Liver (tissue), 9 donors: ENCODE measurements around the gene CCDC9B. TPM values are rescaled to one million over a fixed set of nuclear protein-coding genes. Genes with fewer than 3 reads are reported as not detected.

Source experiments
- DNase-seq: peaks from one replicate; pipeline ENCODE4 v3.0.0-alpha.2; 2017; ENCODE audit warnings: low spot score
- H3K27ac ChIP-seq, 2 donors: one replicate each; pipeline ENCODE4 v1.7.0; 2013; ENCODE audit warnings: inconsistent platforms in 2 of 2, low read length in 2 of 2, control low read depth in 1 of 2, low read depth in 1 of 2, mild to moderate bottlenecking in 1 of 2
- H3K27me3 ChIP-seq, 4 donors: one replicate each; pipeline versions ENCODE4 v1.6.1 to v1.7.0; 2013; ENCODE audit warnings: low read length in 3 of 4, inconsistent platforms in 1 of 4, mild to moderate bottlenecking in 1 of 4, moderate library complexity in 1 of 4; ENCODE audit not compliant: control insufficient read depth in 4 of 4, insufficient read depth in 4 of 4
- H3K36me3 ChIP-seq, 4 donors: one replicate each; pipeline versions ENCODE4 v1.6.1 to v1.7.0; 2013; ENCODE audit warnings: low read length in 3 of 4, mild to moderate bottlenecking in 3 of 4, low read depth in 1 of 4, moderate library complexity in 1 of 4; ENCODE audit not compliant: control insufficient read depth in 4 of 4, insufficient read depth in 3 of 4
- H3K4me1 ChIP-seq, 4 donors: one replicate each; pipeline versions ENCODE4 v1.6.1 to v1.7.0; 2013; ENCODE audit warnings: low read length in 3 of 4, mild to moderate bottlenecking in 3 of 4, moderate library complexity in 1 of 4; ENCODE audit not compliant: control insufficient read depth in 4 of 4, insufficient read depth in 4 of 4
- H3K4me3 ChIP-seq, 3 donors: one replicate each; pipeline versions ENCODE4 v1.6.1 to v1.7.0; 2013; ENCODE audit warnings: low read length in 3 of 3, control low read depth in 1 of 3, low read depth in 1 of 3, mild to moderate bottlenecking in 1 of 3
- H3K9ac ChIP-seq, 2 donors: one replicate each; pipeline ENCODE4 v1.7.0; 2013; ENCODE audit warnings: low read length in 2 of 2, mild to moderate bottlenecking in 2 of 2, moderate library complexity in 2 of 2, control low read depth in 1 of 2, low read depth in 1 of 2
- H3K9me3 ChIP-seq, 4 donors: one replicate each; pipeline versions ENCODE4 v1.6.1 to v1.7.0; 2013; ENCODE audit warnings: low read length in 3 of 4; ENCODE audit not compliant: control insufficient read depth in 4 of 4
- ATF3 ChIP-seq: IDR thresholded peaks from 2 replicates; pipeline ENCODE4 v1.6.1; 2016; ENCODE audit warnings: antibody characterized with exemption
- CTCF ChIP-seq: fragments of 150-350 bp; IDR thresholded peaks from 2 replicates; pipeline ENCODE4 v1.5.1; 2017; ENCODE audit warnings: improper control_type of control experiment, low read depth, low read length; ENCODE audit not compliant: missing input control
- EGR1 ChIP-seq, 2 donors: IDR thresholded peaks; 2 replicates each; pipeline ENCODE4 v1.6.1; 2016 to 2018; ENCODE audit warnings: antibody characterized with exemption in 2 of 2, low read depth in 2 of 2
- FOXA1 ChIP-seq: IDR thresholded peaks from 2 replicates; pipeline ENCODE4 v1.6.1; 2016; ENCODE audit warnings: antibody characterized with exemption
- FOXA2 ChIP-seq: IDR thresholded peaks from 2 replicates; pipeline ENCODE4 v1.6.1; 2016; ENCODE audit warnings: antibody characterized with exemption
- GABPA ChIP-seq, 2 donors: IDR thresholded peaks in 1 of 2; conservative IDR thresholded peaks in 1 of 2; 2 replicates each; pipeline ENCODE4 v1.6.1; 2016; ENCODE audit warnings: antibody characterized with exemption in 2 of 2, mild to moderate bottlenecking in 1 of 2, moderate library complexity in 1 of 2
- HNF4A ChIP-seq, 2 donors: conservative IDR thresholded peaks; 2 replicates each; pipeline ENCODE4 v1.6.1; 2016; ENCODE audit warnings: antibody characterized with exemption in 2 of 2, mild to moderate bottlenecking in 2 of 2
- HNF4G ChIP-seq: IDR thresholded peaks from 2 replicates; pipeline ENCODE4 v1.6.1; 2016; ENCODE audit warnings: antibody characterized with exemption
- JUND ChIP-seq, 2 donors: IDR thresholded peaks; 2 replicates each; pipeline ENCODE4 v1.6.1; 2016; ENCODE audit warnings: antibody characterized with exemption in 2 of 2
- NR2F2 ChIP-seq: IDR thresholded peaks from 2 replicates; pipeline ENCODE4 v1.6.1; 2016; ENCODE audit warnings: antibody characterized with exemption
- RAD21 ChIP-seq, 2 donors: IDR thresholded peaks; 2 replicates each; pipeline ENCODE4 v1.6.1; 2016; ENCODE audit warnings: antibody characterized with exemption in 2 of 2, mild to moderate bottlenecking in 2 of 2
- RXRA ChIP-seq, 2 donors: IDR thresholded peaks; 2 replicates each; pipeline ENCODE4 v1.6.1; 2017 to 2018; ENCODE audit warnings: antibody characterized with exemption in 2 of 2, mild to moderate bottlenecking in 1 of 2
- SP1 ChIP-seq: IDR thresholded peaks from 2 replicates; pipeline ENCODE4 v1.6.1; 2018; ENCODE audit warnings: antibody characterized with exemption, mild to moderate bottlenecking
- TAF1 ChIP-seq: conservative IDR thresholded peaks from 2 replicates; pipeline ENCODE4 v1.6.1; 2016; ENCODE audit warnings: antibody characterized with exemption, mild to moderate bottlenecking
- YY1 ChIP-seq: IDR thresholded peaks from 2 replicates; pipeline ENCODE4 v1.6.1; 2016; ENCODE audit warnings: antibody characterized with exemption, mild to moderate bottlenecking
- ZBTB33 ChIP-seq: IDR thresholded peaks from 2 replicates; pipeline ENCODE4 v1.6.1; 2016; ENCODE audit warnings: antibody characterized with exemption
- WGBS: extraction: QIAGEN DNeasy Blood & Tissue Kit; methylation state at CpG from one replicate; pipeline ENCODE4 v1.1.7; 2013; 5-methylcytosine and 5-hydroxymethylcytosine counted together
- polyA plus RNA-seq, 2 donors: library from polyadenylated mRNA; stranded (reverse) in 1 of 2; unstranded in 1 of 2; fragments of 200-250 nt in 1 of 2; fragments of >200 nt in 1 of 2; fragmentation: Nextera tagmentation in 1 of 2; extraction: Ambion mirVana in 1 of 2; gene quantifications; one replicate each; pipeline versions ENCODE4 v1.2.1 to v1.2.3, GENCODE V29; 2013 to 2015
- total RNA-seq, 2 donors: library from RNA; depleted of rRNA; stranded (reverse); fragments of >200 nt; gene quantifications; one replicate each; pipeline ENCODE4 v1.2.3, GENCODE V29; 2014
- TF ChIP-seq, protein P1 (sequence below): IDR thresholded peaks from 2 replicates; pipeline ENCODE4 v1.6.1; 2016; ENCODE audit warnings: antibody characterized with exemption, mild to moderate bottlenecking
- TF ChIP-seq, protein P2 (sequence below): IDR thresholded peaks from 2 replicates; pipeline ENCODE4 v1.6.1; 2016; ENCODE audit warnings: antibody characterized with exemption
- donor health status: healthy.
- donor health status: healthy.
- donor health status: healthy.
- donor health status: healthy.
- donor health status: healthy.

The CCDC9B gene
- total and polyA plus RNA-seq, 4 donors = 0.43 to 4.4 (median 0.73) TPM

- peaks cover 0 to 4% (median 0%) of the 10 kb centered on the region in 4 donors for H3K9me3 ChIP-seq
- no peaks in the 10 kb centered on the region for H3K4me1 ChIP-seq
- DNase-seq = no peak
- 93% methylated on average over 2 of the region's 2 CpGs for WGBS
- TF ChIP-seq, protein P1, sequence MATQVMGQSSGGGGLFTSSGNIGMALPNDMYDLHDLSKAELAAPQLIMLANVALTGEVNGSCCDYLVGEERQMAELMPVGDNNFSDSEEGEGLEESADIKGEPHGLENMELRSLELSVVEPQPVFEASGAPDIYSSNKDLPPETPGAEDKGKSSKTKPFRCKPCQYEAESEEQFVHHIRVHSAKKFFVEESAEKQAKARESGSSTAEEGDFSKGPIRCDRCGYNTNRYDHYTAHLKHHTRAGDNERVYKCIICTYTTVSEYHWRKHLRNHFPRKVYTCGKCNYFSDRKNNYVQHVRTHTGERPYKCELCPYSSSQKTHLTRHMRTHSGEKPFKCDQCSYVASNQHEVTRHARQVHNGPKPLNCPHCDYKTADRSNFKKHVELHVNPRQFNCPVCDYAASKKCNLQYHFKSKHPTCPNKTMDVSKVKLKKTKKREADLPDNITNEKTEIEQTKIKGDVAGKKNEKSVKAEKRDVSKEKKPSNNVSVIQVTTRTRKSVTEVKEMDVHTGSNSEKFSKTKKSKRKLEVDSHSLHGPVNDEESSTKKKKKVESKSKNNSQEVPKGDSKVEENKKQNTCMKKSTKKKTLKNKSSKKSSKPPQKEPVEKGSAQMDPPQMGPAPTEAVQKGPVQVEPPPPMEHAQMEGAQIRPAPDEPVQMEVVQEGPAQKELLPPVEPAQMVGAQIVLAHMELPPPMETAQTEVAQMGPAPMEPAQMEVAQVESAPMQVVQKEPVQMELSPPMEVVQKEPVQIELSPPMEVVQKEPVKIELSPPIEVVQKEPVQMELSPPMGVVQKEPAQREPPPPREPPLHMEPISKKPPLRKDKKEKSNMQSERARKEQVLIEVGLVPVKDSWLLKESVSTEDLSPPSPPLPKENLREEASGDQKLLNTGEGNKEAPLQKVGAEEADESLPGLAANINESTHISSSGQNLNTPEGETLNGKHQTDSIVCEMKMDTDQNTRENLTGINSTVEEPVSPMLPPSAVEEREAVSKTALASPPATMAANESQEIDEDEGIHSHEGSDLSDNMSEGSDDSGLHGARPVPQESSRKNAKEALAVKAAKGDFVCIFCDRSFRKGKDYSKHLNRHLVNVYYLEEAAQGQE = no peak
- TF ChIP-seq FOXA1 (no peak), CTCF (no peak), TAF1 (no peak), ZBTB33 (no peak), HNF4G (no peak), ATF3 (no peak), SP1 (no peak), JUND (IDR thresholded peaks at IDR 0.05) (no peak), RAD21 (IDR thresholded peaks at IDR 0.05) (no peak), RXRA (IDR thresholded peaks at IDR 0.05) (no peak), FOXA2 (no peak), EGR1 (IDR thresholded peaks at IDR 0.05; ENCODE audit: low read depth in 2 of 2) (no peak), NR2F2 (no peak), HNF4A (conservative IDR thresholded peaks at IDR 0.05) (no peak), GABPA (IDR thresholded peaks at IDR 0.05 in 1 of 2, conservative IDR thresholded peaks at IDR 0.05 in 1 of 2) (no peak), YY1 (no peak)
- TF ChIP-seq, protein P2, sequence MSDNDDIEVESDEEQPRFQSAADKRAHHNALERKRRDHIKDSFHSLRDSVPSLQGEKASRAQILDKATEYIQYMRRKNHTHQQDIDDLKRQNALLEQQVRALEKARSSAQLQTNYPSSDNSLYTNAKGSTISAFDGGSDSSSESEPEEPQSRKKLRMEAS = no peak
- H3K36me3 ChIP-seq = peaks cover 0 to 2% (median 0%) of the 10 kb centered on the region in 4 donors
- no peak overlapping the region for H3K4me3 ChIP-seq
- H3K27ac ChIP-seq = no peak overlapping the region
- H3K27me3 ChIP-seq = no peaks in the 10 kb centered on the region
- no peak overlapping the region for H3K9ac ChIP-seq
These were observed 40.0 kb downstream of the CCDC9B start for GRCh38 chr15:40300771-40301170.
